Measurements from ENCODE around the gene TMEM225B. TPM values are rescaled to one million over a fixed set of nuclear protein-coding genes. Genes with fewer than 3 reads are reported as not detected.
"Not testable (repeated sequence)": the region's sequence is repeated elsewhere in the genome, so short reads cannot be mapped to it uniquely, and the experiment has no call there.

The TMEM225B gene
- total and polyA plus RNA-seq, 5 donors from 2014 or later, result 0.67 to 2.3 (median 1.1) TPM

- Mint-ChIP-seq H3K4me1 (peaks cover 0 to 21% (median 13%) of the 10 kb centered on the region in 4 donors), H3K27ac (peak overlapping the region; percentile 84 to 97 (median 89))
- ATAC-seq (ENCODE audit: low read depth in 2 of 2), result peak; percentile 80 to 82
These were observed 17.9 kb upstream of the TMEM225B start for GRCh38 chr7:99579956-99580777.

GRCh38 chr7:99580778-99581332 lies 17.2 kb upstream of the TMEM225B start:
- H3K27me3 Mint-ChIP-seq; H3K27ac ChIP-seq (ENCODE audit: insufficient read depth, low read length, poor library complexity, severe bottlenecking); H3K36me3 ChIP-seq (ENCODE audit: control insufficient read depth, insufficient read depth, low read length); H3K36me3 Mint-ChIP-seq; H3K27me3 ChIP-seq (ENCODE audit: control insufficient read depth, insufficient read depth, low read length); DNase-seq; H3K9me3 Mint-ChIP-seq; ATAC-seq (ENCODE audit: low read depth in 2 of 2); H3K9me3 ChIP-seq (ENCODE audit: control insufficient read depth in 2 of 2, low read length in 2 of 2): not testable (repeated sequence)
- Histone ChIP-seq H3K4me3 (ENCODE audit: low read depth, low read length) (peak overlapping the region; percentile 77), H3K4me1 (ENCODE audit: control insufficient read depth, insufficient read depth, low read length, poor library complexity, severe bottlenecking) (peaks cover 14% of the 10 kb centered on the region)
- Mint-ChIP-seq H3K4me1 (peaks cover 0 to 21% (median 13%) of the 10 kb centered on the region in 4 donors), H3K27ac (peak overlapping the region; percentile 84 to 97 (median 89)), H3K4me3 (peak overlapping the region; percentile 78 to 92 (median 91))

More at GRCh38 chr7:99579956-99580777, 17.9 kb upstream of the TMEM225B start:
- Histone ChIP-seq H3K4me1 (ENCODE audit: control insufficient read depth, insufficient read depth, low read length, poor library complexity, severe bottlenecking) (peaks cover 14% of the 10 kb centered on the region), H3K27me3 (ENCODE audit: control insufficient read depth, insufficient read depth, low read length) (no peaks in the 10 kb centered on the region), H3K9me3 (ENCODE audit: control insufficient read depth in 2 of 2, low read length in 2 of 2) (no peaks in the 10 kb centered on the region), H3K27ac (ENCODE audit: insufficient read depth, low read length, poor library complexity, severe bottlenecking) (no peak overlapping the region), H3K4me3 (ENCODE audit: low read depth, low read length) (peak overlapping the region; percentile 77), H3K36me3 (ENCODE audit: control insufficient read depth, insufficient read depth, low read length) (no peaks in the 10 kb centered on the region)
- Mint-ChIP-seq H3K9me3 (no peaks in the 10 kb centered on the region), H3K36me3 (no peaks in the 10 kb centered on the region), H3K4me3 (peak overlapping the region; percentile 78 to 94 (median 91)), H3K27me3 (no peaks in the 10 kb centered on the region)
- peak; percentile 30 to 61 (median 46) for DNase-seq

- Histone ChIP-seq H3K9me3 (ENCODE audit: control insufficient read depth in 2 of 2, low read length in 2 of 2) (no peaks in the 10 kb centered on the region), H3K36me3 (ENCODE audit: control insufficient read depth, insufficient read depth, low read length) (no peaks in the 10 kb centered on the region), H3K4me1 (ENCODE audit: control insufficient read depth, insufficient read depth, low read length, poor library complexity, severe bottlenecking) (no peaks in the 10 kb centered on the region), H3K27ac (ENCODE audit: insufficient read depth, low read length, poor library complexity, severe bottlenecking) (no peak overlapping the region), H3K27me3 (ENCODE audit: control insufficient read depth, insufficient read depth, low read length) (no peaks in the 10 kb centered on the region), H3K4me3 (ENCODE audit: low read depth, low read length) (no peak overlapping the region)
- no peak overlapping the region for H3K4me3 Mint-ChIP-seq
- ATAC-seq (ENCODE audit: low read depth in 2 of 2) (no peak), DNase-seq (no peak)
- no peaks in the 10 kb centered on the region for H3K4me1 Mint-ChIP-seq
- H3K27me3 Mint-ChIP-seq, result peaks cover 11% of the 10 kb centered on the region
- no peaks in the 10 kb centered on the region for H3K9me3 Mint-ChIP-seq
- no peaks in the 10 kb centered on the region for H3K36me3 Mint-ChIP-seq
- H3K27ac Mint-ChIP-seq, result no peak overlapping the region
These were observed 9.2 kb upstream of the TMEM225B start for GRCh38 chr7:99588868-99589267.

- ATAC-seq (ENCODE audit: low read depth in 2 of 2), result peak; percentile 25 to 43
- Mint-ChIP-seq H3K27me3 (no peaks in the 10 kb centered on the region), H3K9me3 (no peaks in the 10 kb centered on the region)
These were observed 2.9 kb upstream of the TMEM225B start for GRCh38 chr7:99594948-99595745.

GRCh38 chr7:99596408-99596955 lies 1.6 kb upstream of the TMEM225B start:
- no peaks in the 10 kb centered on the region for H3K9me3 ChIP-seq (ENCODE audit: control insufficient read depth in 2 of 2, low read length in 2 of 2)
- no peak for ATAC-seq (ENCODE audit: low read depth in 2 of 2)
- H3K27ac Mint-ChIP-seq, result no peak overlapping the region

More at GRCh38 chr7:99594948-99595745, 2.9 kb upstream of the TMEM225B start:
- no peak for DNase-seq
- no peaks in the 10 kb centered on the region for H3K27me3 ChIP-seq (ENCODE audit: control insufficient read depth, insufficient read depth, low read length)
- H3K36me3 Mint-ChIP-seq, result no peaks in the 10 kb centered on the region
- no peaks in the 10 kb centered on the region for H3K4me1 Mint-ChIP-seq
- no peaks in the 10 kb centered on the region for H3K9me3 ChIP-seq (ENCODE audit: control insufficient read depth in 2 of 2, low read length in 2 of 2)
- no peaks in the 10 kb centered on the region for H3K4me1 ChIP-seq (ENCODE audit: control insufficient read depth, insufficient read depth, low read length, poor library complexity, severe bottlenecking)
- no peak overlapping the region for H3K4me3 Mint-ChIP-seq
- no peak overlapping the region for H3K27ac ChIP-seq (ENCODE audit: insufficient read depth, low read length, poor library complexity, severe bottlenecking)
- no peak overlapping the region for H3K27ac Mint-ChIP-seq
- H3K36me3 ChIP-seq (ENCODE audit: control insufficient read depth, insufficient read depth, low read length), result no peaks in the 10 kb centered on the region
- no peak overlapping the region for H3K4me3 ChIP-seq (ENCODE audit: low read depth, low read length)

DNA sequence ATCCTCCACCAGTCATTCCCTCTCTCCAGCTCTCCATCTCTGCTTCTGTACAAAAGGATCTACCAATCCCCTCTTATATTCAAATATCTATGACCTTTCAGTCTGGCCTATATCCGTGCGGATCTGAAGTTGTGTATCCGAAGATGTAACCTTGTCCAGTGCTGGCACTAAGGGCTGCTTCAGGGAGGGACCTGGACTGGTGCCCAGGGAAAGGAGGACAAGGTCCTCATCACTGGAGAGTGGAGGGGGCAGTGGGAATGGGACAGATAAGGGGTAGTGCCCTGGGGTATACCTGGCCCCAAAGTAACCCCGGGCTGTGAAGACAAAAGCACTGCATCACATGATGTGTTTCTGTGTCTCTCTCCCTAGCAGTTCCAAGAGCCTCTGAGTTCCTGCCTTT lies 1.8 kb downstream of the TMEM225B start:
- ATAC-seq (ENCODE audit: low read depth in 2 of 2) (no peak), DNase-seq (no peak)
- H3K9me3 Mint-ChIP-seq, result no peaks in the 10 kb centered on the region

More at GRCh38 chr7:99596408-99596955, 1.6 kb upstream of the TMEM225B start:
- no peak overlapping the region for H3K27ac ChIP-seq (ENCODE audit: insufficient read depth, low read length, poor library complexity, severe bottlenecking)
- no peak overlapping the region for H3K4me3 Mint-ChIP-seq
- no peaks in the 10 kb centered on the region for H3K4me1 Mint-ChIP-seq
- DNase-seq, result no peak
- no peaks in the 10 kb centered on the region for H3K9me3 Mint-ChIP-seq
- no peaks in the 10 kb centered on the region for H3K36me3 ChIP-seq (ENCODE audit: control insufficient read depth, insufficient read depth, low read length)
- no peaks in the 10 kb centered on the region for H3K36me3 Mint-ChIP-seq
- H3K4me3 ChIP-seq (ENCODE audit: low read depth, low read length), result no peak overlapping the region
- H3K27me3 Mint-ChIP-seq, result no peaks in the 10 kb centered on the region
- no peaks in the 10 kb centered on the region for H3K4me1 ChIP-seq (ENCODE audit: control insufficient read depth, insufficient read depth, low read length, poor library complexity, severe bottlenecking)
- H3K27me3 ChIP-seq (ENCODE audit: control insufficient read depth, insufficient read depth, low read length), result no peaks in the 10 kb centered on the region

DNA sequence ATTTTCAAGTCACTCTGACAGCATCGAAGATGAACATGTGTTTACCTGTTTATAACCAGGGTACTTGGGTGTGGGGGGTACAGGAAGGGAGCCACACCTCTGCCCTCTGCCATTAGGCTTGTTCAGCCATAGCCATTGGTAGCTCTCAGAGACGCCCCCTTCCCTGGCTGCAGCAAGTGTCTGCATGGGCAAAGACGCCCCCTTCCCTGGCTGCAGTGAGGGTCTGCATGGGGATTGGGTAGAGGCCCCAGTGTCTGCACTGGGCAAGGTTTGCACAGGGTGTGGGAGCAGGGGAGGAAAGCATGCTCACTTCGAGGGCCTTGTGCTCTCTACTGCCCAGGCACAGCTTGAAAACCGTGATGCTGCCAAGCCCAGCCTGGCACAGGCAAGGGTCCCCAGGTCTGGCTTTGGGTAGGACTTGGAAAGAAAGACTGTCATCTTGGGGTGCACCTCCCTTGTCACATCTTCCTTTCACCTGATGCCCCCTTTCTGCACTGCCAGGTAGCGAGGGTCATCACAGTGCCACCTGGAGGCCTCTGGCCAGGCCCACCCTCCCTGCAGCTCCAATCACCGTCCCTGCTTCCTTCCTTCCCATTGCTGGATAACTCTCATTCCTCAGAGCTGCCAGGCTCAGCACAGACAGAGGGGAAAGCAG lies 3.7 kb downstream of the TMEM225B start:
- no peaks in the 10 kb centered on the region for H3K9me3 ChIP-seq (ENCODE audit: control insufficient read depth in 2 of 2, low read length in 2 of 2)
- H3K4me1 ChIP-seq (ENCODE audit: control insufficient read depth, insufficient read depth, low read length, poor library complexity, severe bottlenecking), result no peaks in the 10 kb centered on the region
- no peaks in the 10 kb centered on the region for H3K9me3 Mint-ChIP-seq
- no peak overlapping the region for H3K4me3 Mint-ChIP-seq
- no peaks in the 10 kb centered on the region for H3K36me3 Mint-ChIP-seq
- peaks cover 4% of the 10 kb centered on the region for H3K27me3 Mint-ChIP-seq
- DNase-seq (no peak), ATAC-seq (ENCODE audit: low read depth in 2 of 2) (no peak)
- no peaks in the 10 kb centered on the region for H3K4me1 Mint-ChIP-seq
- no peaks in the 10 kb centered on the region for H3K27me3 ChIP-seq (ENCODE audit: control insufficient read depth, insufficient read depth, low read length)
- H3K27ac Mint-ChIP-seq, result peak overlapping the region in 1 of 3 donors; percentile 1
- no peak overlapping the region for H3K27ac ChIP-seq (ENCODE audit: insufficient read depth, low read length, poor library complexity, severe bottlenecking)
- H3K4me3 ChIP-seq (ENCODE audit: low read depth, low read length), result no peak overlapping the region
- no peaks in the 10 kb centered on the region for H3K36me3 ChIP-seq (ENCODE audit: control insufficient read depth, insufficient read depth, low read length)

More for the DNA sequence above, 1.8 kb downstream of the TMEM225B start:
- Histone ChIP-seq H3K9me3 (ENCODE audit: control insufficient read depth in 2 of 2, low read length in 2 of 2) (no peaks in the 10 kb centered on the region), H3K4me1 (ENCODE audit: control insufficient read depth, insufficient read depth, low read length, poor library complexity, severe bottlenecking) (no peaks in the 10 kb centered on the region), H3K27me3 (ENCODE audit: control insufficient read depth, insufficient read depth, low read length) (no peaks in the 10 kb centered on the region), H3K27ac (ENCODE audit: insufficient read depth, low read length, poor library complexity, severe bottlenecking) (no peak overlapping the region), H3K36me3 (ENCODE audit: control insufficient read depth, insufficient read depth, low read length) (no peaks in the 10 kb centered on the region), H3K4me3 (ENCODE audit: low read depth, low read length) (no peak overlapping the region)
- peaks cover 4% of the 10 kb centered on the region for H3K27me3 Mint-ChIP-seq
- no peaks in the 10 kb centered on the region for H3K4me1 Mint-ChIP-seq
- no peak overlapping the region for H3K4me3 Mint-ChIP-seq
- H3K36me3 Mint-ChIP-seq, result no peaks in the 10 kb centered on the region
- H3K27ac Mint-ChIP-seq, result no peak overlapping the region
